HuH-7.5 (cell line): ENCODE measurements around the gene CACNB2.

Experiments
- DNase-seq: peaks from one replicate; pipeline ENCODE4 v3.0.0; 2011; ENCODE audit warnings: low spot score

The CACNB2 gene

DNA sequence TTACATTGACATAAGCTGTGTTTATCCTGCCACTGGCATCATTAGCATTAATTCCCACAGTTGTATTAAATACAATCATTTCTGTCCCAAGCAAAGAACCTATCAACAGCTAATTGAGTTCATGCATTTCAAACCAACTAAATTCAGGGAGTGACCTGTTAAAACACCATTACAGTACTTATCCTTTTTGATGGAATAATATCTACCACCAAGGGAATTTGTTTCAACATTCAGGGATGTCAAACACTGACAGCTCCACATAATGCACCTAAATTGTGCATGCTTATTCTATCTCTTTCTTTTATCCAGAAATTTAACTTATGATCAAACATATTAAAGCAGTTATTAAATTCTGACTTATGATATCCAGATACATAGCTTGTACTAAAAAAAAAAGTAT, 374.3 kb downstream of the CACNB2 start:
- no peak for DNase-seq

GRCh38 chr10:18516851-18517250, 376.6 kb downstream of the CACNB2 start:
- DNase-seq: no peak

DNA sequence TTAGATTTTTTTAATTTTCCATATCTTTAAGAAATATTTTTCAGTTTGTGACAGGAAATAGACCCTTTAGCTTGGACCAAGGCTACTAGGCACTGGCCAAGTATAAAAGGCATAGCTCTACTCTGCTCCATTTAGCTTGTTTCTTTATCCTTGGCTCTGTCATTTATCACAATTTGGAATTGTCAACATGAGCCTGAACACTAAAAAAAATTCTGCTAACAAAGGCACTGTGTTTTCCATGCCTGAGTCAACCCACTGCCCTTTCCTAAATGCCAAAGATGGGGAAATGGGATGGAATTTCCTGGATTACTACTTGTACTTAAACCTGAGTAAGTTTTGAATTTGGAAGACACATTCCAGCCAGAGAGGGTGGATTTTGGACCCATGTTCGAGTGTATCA, 382.8 kb downstream of the CACNB2 start:
- no peak for DNase-seq

DNA sequence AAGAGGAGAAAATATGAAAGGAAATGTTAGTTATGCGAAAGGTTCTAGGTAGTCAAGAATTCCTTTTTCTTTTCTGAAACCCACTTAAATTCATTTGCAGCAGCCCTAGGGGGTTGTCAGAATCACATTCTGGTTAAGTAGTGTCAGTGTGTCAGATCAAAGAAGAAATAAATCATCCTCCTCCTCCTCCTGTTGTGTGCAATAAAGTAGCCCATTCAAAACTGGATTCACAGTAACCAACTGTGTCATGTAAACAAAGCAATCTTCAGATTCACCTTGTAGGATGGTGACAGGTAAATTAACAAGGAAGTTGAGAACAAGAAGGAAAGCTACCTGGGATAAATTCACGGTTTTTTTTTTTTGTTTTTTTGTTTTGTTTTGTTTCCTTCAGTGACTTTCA, 383.6 kb downstream of the CACNB2 start:
- DNase-seq: no peak

DNA sequence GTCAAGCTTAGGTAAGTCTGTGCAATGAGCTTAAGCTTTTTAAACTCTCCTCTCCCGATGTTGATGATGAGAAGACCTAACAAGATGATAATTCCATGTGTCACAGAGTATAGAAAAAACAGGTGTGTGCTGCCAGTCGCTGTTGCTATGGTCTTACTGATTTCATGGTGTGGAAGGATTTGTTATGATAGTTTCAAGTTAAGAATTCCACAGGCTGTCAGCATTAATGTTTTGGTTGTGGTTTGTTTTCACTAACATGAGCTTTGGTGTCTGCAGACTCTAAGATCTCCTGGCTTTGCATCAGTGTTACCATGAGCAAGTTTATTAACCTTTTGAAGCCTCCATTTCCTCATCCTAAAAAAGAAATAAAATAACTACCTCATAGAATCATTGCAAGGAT, 387.5 kb downstream of the CACNB2 start:
- DNase-seq: no peak

- DNase-seq: no peak
Observed at GRCh38 chr10:18528292-18528691, 388.1 kb downstream of the CACNB2 start.

GRCh38 chr10:18532881-18533535, 392.8 kb downstream of the CACNB2 start:
- DNase-seq: no peak

DNA sequence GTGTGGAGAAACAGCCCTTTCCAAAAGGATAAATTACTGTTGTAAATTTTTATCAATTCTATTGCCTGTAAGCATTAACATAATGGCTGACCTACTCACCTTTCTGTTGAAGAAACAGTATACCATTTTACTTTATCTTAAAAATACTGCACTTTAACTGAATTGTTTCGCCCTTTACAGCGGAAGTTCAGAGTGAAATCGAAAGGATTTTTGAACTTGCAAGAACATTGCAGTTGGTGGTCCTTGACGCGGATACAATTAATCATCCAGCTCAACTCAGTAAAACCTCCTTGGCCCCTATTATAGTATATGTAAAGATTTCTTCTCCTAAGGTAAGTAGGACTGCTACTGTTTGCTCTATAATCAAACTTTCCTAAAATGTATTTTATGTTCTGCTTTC, 393.7 kb downstream of the CACNB2 start:
- DNase-seq: no peak

GRCh38 chr10:18539335-18539734, 399.1 kb downstream of the CACNB2 start:
- DNase-seq: no peak

GRCh38 chr10:18540195-18540594, 400.0 kb downstream of the CACNB2 start:
- no peak for DNase-seq

DNA sequence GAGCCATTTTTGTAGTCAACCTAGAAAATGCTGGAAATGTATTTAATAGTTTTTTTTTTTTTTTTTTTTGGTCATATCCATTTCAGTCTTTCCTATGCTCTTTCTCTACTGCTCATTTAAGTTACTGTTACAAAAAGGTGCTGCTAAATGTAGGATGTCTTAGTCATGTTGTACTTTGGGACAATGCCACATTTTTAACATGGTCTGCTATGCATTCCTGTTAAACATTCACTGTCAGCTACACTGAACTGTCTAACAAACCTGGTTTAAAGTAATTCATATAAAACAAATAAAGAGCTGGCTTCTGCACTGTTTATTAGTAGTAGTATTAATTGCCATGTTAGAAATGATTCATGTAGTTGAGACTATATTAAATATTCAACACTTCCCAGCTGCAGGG, 402.6 kb downstream of the CACNB2 start:
- no peak for DNase-seq

- DNase-seq: no peak
Observed at GRCh38 chr10:18545621-18546305, 405.5 kb downstream of the CACNB2 start.

DNA sequence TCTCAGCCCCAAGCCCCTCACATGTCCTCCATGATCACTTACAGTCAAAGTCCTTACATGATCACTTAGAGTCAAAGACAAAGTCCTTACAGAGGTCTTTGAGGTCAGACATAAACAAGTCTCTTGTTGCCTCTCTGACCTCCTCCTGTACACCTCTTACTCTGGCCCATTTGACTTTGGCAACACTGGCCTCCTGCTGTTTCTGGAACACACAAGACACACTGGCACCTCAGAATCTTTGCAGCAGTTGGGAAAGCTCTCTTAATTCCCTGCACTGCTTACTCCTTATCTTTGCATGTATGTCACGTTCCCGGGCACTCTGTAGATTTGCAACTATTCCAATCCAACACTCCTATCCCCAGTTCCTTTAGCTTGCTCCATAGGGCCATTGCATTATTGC, 408.9 kb downstream of the CACNB2 start:
- no peak for DNase-seq

- DNase-seq: no peak
Observed at GRCh38 chr10:18551473-18551872, 411.2 kb downstream of the CACNB2 start.

DNA sequence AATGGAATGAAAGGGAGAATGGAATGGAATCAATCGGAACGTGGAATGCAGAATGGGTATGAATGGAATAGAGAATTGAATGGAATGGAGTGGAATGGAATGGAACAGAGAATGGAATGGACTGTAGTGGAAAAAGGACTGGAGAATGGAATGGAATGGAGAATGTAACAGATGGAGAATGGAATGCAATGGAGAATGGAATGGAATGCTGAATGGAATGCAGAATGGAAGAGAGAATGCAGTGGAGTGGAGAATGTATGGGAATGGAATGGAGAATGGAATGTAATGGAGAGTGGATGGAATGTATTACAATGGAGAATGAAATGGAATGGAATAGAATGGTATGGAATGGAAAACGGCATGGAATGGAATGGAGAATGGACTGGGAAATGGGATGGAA, 414.3 kb downstream of the CACNB2 start:
- no peak for DNase-seq

DNA sequence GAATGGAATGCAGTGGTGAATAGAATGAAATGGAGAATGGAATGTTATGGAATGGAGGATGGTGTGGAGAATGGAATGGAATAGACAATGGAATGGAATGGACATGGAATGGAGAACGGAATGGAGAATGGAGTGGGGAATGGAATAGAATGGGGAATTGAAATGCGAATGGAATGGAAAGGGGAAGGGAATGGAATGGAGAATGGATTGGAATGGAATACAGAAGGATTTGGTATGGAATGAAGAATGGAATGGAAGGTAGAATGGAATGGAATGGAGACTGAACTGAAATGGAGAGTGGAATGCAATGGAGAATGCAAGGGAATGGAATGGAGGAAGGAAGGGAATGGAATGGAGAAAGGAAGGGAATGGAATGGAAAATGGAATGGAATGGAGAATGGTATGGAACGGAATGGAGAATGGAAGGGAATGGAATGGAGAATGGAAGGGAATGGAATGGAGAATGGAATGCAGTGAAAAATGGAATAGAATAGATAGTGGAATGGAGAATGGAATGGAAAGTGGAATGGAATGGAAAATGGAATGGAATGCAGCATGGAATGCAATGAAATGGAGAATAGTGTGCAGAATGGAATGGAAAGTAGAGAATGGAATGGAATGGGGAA, 416.4 kb downstream of the CACNB2 start:
- DNase-seq: no peak

DNA sequence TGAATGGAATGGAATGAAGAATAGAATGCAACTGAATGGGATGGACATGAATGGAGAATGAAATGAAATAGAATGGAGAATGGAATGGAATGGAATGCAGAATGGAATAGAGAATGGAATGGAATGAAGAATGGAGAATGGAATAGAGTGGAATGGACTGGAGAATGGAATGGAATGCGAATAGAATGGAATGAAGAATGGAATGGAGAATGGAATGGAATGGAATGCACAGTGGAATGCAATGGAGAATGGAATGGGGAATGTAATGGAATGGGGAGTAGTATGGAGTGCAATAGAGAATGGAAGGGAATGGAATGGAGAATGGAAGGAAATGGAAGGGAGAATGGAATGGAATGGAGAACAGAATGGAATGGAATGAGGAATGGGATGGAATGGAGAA, 417.7 kb downstream of the CACNB2 start:
- DNase-seq: no peak

- no peak for DNase-seq
Observed at GRCh38 chr10:18561861-18562551, 421.8 kb downstream of the CACNB2 start.

- DNase-seq: no peak
Observed at GRCh38 chr10:18563003-18563726, 422.9 kb downstream of the CACNB2 start.

DNA sequence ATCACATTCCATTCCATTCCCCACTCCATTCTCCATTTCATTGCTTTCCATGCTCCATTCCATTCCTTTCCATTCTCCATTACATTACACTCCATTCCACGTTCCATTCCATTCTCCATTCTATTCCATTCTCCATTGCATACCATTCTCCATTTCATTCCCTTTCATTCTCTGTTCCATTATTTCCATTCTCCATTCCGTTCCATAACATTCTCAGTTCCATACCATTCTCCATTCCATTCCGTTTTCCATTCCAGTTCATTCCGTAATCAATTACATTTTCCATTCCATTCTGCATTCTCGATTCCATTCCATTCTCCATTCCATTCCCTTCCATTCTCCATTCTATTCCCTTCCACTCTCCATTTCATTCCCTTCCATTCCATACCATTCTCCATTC, 424.8 kb downstream of the CACNB2 start:
- DNase-seq: no peak

- no peak for DNase-seq
Observed at GRCh38 chr10:18566177-18566576, 426.0 kb downstream of the CACNB2 start.

DNA sequence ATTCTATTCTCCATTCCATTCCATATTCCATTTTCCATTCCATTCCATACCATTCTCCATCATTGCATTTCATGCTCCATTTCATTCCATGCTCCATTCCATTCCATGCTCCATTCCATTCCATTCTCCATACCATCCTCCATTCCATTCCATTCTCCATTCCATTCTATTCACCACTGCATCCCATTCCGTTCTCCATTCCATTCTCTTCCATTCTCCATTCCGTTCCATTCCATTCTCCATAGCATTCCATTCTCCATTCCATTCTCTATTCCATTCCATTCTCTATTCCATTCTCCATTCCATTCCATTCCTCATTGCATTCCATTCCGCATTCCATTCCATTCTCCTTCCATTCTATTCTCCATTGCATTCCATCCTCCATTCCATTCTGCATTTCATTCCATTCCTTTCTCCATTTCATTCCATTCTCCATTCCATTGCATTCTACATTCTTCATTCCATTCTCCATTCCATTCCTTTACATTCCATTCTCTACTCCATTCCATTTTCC, 427.2 kb downstream of the CACNB2 start:
- no peak for DNase-seq
